Cortex of kidney (tissue), 1 donor: ENCODE results near the gene PRDM16.

Experiments used
- DNase-seq: peaks from one replicate; lab custom pipeline; 2025; lab: John Stamatoyannopoulos, UW

PRDM16 gene

DNA sequence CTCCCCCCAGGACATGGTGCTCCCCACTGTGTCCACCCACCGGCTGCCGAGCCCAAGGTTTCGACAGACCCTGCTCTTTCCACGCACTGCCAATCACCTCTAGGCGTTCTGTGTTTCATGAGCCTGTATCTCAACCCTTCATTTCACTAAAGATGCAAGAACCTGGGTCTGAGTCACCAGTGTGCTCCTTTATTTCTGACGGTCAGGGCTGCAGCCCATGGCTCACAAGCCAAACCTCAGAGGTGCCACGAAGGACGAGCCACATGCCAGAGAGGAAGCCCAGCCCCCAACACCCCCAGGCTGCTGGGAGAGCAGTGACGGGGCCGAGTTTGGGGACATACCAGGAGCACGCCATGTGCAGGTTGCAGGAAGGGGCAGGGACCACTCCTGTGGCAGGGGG is 306.2 kb downstream of the PRDM16 start:
- no peak for DNase-seq

DNA sequence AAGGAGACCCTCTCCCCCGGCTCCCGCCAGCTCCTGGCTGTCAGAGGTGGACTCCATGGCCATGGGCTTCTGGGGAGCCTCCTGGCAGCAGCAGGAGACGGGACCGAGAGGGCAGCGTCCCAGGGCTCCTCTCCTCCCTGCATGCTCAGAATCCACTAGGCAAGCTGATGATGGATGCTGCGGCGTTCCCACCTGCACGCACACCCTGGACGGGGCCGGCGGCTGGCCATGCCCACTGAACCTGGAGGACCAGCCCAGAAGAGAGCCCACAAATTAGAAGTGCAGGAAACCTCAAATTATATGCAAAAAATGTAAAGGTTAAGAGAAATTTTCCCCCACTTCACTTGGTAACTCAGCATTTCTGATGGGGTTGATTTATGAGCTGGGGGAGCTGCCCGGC is 308.2 kb downstream of the PRDM16 start:
- DNase-seq: no peak

DNA sequence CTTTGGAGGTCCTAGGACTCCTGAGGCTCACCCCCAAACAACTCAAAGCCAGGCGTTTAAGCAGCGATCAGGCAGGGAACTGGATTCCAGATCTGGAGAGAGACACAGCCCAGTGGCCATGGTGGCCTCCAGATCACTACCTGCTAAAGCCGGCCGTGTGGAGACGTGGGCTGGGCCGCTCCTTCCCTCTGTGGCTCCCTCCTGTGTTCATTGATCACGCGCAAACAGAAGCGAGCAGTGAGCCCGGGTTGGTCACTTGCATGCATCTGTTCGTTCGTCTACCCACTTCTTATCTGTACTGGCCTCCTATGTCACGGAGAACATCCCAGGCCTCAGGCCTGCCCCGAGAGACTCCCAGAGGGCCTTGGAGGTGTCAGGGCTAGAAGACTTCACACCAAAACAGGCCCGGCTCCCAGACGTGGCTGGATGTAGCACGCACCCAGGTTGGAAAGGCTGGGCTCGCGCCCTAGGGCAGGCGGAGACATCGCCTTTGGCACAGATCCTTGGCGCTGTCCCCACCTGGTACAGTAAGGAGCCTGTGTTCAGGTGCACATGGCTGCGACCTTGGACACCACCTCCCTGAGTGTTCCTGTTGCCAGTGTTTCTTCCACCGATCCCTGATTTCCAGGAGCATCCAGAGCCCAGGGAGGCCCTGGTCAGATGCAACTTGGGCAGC is 308.7 kb downstream of the PRDM16 start:
- DNase-seq: no peak

DNA sequence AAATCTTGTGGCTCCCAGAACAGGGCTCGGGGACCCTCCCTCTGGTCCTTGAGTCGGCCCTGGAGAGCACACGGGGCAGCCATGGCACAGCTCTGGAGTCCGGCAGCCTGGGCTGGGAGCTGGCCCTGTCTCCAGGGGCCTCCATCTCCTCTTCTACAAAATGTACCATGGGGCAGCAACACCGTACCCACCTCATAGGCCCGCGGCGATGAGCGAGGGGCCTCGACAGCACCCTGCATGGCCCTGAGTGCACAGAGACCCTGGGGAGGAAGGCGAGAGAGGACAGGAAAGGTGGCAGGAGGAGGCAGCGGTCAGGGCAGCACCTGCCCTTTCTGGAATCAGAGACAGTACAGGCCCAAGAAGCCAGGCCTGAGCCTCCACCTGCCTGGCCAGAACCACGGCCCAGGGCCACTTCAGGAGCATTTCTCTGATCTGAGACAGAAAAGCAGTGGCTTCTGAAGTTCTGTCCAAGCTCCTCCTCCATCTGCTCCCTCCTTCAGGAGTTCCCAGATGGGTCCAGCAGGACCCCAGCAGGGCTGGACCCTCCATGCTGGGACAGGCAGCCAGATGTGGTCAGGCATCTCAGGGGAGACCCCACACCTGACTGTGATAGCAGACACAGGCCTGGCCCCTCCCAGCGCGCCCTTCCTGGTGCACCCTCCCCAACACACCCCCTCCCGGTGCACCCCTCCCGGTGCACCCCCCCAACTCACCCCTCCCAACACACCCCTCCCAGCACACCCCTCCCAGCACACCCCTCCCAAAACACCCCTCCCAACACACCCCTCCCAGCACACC is 309.6 kb downstream of the PRDM16 start:
- DNase-seq: no peak

DNA sequence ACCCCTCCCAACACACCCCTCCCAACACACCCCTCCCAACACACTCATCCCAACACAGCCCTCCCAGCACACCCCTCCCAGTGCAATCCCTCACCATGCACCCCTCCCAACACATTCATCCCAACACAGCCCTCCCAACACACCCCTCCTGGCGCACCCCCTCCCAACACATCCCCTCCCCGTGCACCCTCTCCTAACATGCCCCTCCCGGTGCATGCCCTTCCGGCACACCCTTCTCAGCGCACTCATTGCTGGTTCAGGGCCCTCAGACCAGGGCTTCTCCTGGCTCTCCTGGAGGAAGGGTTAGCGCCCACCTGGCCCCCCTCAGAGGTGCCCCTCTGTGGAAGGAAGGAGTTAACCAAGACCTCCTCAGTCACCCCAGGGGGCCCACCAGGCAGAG is 310.9 kb downstream of the PRDM16 start:
- DNase-seq: no peak

DNA sequence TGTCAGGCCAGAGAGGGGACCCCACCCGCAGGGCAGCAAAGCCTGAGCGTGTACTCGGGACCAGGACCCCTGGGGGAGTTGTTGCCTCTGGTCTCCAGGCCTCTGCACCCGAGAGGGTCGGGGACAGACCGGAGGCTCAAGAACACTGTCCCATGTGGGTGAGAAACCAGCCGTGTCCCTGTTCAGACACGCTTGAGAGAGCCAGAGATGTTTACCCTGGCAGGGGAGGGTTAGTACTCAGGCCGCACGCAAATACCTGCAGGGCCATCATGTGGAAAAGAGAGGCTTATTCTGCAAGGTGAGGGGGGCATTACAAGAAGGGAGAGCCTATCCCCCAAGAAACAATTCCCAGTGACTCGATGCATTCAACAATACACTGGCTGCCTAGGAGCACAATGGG is 311.5 kb downstream of the PRDM16 start:
- no peak for DNase-seq

DNA sequence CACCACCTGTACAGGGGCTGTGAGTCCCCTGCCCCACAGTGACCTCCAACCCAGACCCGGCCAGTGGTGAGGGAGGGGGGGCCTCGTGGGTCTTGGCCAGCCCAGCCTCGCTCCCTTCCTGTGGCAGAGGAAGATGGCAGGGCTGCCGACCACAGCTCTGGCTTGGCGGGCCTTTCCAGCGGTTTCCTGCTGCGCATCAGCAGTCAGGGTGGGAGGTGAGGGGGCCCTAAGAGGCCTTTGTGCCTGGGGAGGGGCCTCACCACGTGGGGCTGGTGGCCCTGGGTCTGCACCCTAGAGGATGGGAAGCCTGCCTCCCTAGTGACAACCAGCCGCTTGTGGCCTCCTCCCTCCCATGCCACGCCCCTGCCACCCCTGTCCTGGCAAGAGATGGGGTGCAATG is 312.9 kb downstream of the PRDM16 start:
- no peak for DNase-seq

DNA sequence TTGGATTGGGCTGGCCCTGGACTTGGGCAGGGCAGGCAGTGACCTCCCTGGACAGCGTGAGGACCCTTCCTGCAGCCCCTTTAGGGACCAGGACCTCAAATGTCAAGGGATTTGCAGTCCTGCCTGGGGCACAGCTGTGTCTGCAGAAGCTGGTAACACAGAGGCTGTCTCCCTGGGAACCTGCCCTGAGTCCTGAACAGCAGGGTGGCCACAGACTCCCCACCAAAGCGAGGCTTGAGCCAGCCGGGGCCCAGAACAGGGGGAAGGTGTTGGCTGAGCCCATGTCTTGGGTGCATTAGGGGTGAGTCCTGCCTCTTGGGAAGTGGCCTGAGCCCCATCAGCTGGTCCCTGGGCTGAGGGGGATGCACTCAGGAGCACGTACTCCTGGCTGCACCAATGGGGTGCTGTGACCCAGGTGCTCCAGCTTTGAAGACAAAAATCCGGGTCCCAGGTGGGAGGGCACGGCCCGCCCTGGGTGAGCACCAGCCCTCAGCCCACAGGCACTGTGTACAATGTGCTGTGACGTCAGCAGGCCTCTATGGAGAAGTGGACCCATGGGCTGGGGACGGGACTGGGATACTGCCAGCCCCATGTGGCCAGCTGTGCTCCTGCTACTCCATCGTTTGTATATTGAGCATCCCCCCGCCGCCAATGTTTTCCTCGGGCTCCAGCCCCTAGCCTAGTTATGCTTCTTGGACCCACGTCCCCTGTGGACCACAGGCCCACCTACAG is 313.5 kb downstream of the PRDM16 start:
- DNase-seq: no peak

DNA sequence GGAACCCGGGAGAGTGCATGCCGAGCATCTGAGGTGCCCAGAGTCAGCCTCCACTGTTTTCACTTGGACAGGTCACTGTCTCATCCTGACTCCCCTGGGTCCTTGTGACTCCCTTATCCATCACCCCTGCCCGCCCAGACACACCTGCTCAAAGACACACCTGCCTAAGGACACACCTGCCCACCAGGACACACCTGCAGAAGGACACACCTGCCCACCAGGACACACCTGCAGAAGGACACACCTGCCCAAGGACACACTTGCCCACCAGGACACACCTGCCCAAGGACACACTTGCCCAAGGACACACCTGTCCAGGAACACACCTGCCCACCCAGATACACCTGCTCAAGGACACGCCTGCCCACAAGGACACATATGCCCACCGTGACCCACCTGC is 314.7 kb downstream of the PRDM16 start:
- no peak for DNase-seq

DNA sequence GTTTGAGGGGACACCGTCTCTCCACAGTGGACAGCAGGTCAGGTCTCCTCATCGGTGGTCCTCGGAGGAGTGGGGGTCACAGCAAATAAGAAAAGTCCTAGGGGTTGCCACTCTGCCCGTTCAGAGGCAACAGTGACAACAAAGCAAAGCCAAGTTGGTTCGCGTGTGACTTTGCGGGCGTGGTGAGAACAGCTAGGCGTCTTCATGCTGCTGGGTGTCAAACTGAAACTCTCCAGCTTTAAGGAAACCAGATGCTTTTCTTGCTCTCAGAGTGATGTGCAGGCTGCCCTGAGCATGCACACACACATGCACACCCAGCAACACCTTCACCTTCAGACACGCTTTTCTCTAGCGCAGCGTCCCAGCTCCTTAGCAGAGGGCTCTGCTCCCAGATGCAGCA is 315.4 kb downstream of the PRDM16 start:
- DNase-seq: no peak

DNA sequence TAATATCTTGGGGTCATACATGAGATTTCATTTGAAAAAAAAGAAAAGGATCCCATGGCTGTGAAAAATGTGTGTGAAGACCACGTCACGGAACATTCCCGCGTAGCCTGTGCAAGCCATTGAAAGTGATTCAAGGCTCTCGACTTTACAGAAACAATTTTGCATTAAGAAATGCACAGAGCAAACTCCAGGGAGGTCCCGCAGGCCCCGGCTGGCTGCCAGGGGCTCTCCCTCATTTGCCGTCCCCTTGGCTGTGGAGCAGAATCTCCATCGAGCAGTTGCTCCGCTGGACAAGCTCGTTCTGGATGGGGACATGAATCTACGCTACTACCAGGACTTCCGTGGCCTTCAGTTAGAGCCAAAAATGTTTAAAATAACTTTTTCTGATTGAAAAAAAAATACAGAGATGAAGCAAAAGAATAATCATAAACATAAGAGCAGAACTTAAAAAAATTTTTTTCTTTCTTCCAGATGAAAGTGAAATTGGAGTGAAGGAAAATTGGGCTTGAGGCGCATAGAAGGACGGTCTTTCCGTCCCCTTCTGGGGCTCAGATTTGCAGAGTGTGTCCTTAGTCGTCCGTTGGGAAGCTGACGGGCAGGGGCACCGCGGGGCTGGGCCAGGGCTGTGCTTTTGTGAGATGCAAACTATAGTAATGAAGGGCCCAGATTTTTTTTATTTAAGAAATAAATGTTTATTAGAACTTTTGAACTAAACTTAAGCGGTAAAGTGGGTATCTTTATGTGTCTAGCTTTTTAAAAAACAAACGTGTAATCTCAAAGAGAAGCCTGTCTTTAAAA is 317.4 kb downstream of the PRDM16 start:
- DNase-seq: no peak

DNA sequence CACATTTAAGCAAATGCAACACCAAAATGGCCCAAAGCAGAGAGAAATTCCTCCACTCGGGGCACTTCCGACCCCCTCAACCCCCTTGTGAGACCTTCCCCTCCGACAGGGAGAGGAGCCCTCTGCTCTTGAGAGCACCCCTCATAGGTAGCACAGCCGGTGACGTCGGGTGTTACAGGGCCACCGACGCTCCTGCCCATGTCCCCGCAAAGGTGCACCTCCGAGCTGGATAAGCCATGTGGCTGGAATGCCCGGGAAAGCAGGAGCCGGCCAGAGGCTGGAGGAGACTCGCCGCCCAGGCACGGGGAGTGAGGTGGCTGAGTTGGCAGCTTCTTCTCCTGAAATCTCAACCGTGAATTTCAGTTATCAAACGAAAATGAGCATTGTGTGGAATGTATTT is 318.4 kb downstream of the PRDM16 start:
- no peak for DNase-seq

DNA sequence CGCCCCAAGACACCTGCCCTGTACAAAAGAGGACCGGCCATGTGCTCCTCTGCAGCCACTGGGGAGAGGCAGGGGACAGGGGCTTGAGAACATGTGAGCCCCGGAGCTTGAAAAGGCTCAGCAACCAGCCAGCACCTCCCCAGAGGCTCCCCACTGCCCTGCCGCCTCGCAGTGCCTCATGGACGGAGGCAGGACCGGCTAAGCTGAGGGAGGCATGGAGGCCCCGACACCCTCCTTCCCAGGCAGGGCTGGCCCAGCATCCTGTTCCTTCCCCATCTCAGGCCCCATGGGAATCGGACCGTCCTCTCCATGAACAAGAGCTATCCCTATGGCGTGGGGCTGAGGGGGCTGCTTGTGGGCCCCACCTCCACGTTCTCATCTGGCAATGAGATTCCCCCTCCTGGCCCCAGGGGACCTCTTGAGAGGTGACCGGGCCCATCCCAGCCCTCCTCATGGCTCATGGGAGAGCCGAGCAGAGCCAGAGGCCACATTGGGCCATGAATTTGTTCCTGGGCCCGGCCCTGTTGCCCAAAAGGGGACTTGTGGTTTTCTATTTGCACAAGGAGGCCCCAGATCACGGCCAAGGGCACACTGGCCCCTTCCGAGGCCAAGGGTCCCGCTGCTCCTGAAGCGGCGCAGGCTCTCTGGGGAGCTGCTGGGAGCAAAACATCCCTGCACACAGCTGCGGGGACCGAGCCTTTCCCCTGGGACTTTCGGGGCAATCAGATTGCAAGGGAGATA is 320.3 kb downstream of the PRDM16 start:
- no peak for DNase-seq

DNA sequence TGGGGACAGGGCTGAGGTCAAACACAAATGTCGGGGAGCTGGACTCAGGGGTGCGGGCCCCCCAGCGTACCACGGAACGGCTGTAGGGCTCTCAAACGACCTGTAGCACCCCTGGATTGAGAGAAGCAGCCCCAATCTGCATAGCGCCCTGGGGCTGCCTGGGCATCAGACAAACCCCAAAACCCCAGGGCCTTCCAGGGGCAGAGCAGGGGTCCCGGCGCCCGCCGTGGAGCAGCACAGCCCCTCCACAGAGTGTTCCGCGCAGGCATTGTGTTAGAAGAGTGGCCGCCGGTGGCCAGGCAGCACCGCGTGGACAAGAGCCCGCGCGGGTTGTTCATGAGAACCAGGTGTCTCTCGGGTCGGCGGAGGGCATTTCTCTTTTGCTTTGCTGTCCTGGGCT is 321.3 kb downstream of the PRDM16 start:
- no peak for DNase-seq

DNA sequence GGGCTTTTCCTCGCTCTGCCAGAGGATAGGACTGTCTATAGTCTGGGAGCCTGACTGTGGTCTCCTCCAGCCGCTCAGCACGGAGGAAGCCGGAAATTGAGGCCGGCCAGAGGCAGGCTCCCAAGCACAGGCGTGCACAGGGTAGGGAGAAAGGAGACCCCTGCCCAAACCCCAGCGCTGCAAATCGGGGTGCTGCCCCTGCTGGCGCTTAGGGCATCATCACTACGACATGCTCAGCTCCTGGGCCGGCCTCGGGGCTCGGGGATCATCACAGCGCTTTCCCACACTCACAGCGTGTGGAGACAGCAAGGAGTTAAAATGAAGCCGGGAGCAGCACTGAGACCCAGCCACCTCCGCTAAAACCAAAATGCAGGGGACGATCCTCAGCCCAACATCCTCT is 322.7 kb downstream of the PRDM16 start:
- DNase-seq: no peak

DNA sequence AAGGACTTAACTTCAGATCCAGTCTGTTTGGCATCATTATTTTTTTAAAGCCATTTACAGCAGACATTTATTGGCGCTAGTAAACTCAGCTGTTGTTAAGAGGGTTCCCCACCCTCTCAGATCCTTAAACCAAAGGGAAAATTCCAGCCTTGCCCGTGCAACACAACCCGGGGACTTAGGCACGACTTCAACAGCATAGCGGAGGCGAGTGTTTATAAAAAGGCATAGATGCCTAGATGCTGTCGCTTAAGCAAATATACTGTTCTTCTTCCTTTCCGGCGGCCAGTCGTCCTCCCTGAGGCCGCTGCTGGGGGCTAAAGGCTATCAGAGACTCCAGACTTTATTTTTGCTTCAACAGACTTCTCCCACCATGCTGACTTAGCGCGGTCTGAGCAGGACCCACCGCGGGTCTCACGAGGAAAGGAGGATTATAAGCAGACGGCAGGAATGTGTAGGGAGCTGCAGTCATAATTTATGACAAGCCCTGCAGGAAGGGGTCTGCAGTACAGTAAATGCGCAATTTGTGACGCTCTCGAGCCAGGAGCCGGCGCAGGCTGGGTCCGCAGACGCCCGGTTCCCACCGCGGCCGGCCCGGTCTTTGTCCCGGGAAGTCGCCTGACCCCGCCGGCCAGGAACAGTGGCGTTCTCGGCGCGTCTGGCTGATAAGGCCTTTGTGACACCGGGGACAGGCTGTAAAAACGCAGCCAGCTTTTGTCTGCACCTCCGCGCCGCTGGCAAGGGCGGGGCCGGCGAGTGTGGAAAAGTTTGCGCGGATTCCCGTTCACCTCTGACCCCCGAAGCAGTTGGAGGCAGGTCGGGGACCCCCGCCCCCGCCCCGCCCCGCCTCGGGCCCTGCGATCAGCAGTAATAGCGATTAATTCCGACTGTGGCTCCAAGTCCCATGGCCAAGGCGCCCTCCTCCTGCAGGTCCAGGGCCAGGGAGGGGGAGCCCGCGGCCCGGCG is 324.3 kb downstream of the PRDM16 start:
- DNase-seq: no peak

DNA sequence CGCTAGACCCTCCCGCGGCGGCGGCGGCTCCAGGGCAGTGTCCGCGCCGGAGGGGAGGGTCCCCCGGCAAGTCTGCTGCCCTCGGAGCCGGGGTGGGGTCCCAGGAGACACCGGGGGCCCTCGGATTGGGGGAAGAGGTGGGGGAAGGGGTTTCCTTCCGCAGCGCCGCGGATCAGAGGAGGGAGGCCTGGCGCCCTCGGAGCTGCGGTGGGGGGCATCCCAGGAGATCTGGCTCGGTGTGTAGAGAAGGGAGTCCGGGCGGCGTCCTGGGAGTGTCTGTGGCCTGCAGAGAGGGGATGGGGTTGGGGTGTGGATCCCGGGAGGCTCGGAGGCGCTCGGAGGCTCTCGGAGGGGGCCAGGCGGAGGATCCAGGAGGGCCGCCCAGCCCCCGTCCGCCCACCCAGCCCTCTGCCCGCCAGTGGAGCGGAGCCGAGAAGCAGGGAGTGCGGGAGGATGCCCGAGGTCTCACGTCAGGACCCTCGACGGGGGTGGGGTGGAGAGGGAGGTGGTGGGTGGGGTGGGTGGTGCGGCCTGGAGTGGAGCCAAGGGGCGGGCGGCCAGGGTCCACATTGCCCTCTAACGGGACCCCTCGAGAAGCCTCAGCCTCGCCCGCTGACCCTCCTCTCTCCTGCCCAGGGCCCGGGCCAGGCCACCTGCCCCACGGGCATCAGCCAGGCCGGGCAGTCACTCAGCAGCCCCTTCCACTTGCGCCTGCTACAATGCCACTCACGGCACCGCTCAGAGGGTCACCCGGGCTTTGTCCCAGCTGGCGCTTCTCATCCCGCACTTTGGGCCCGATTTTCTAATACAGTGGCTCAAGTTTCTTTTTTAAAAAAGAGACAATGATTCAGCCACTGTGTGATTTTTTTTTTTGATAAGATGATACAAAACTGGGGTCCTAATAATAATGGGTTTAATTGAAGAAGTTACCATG is 325.3 kb downstream of the PRDM16 start:
- no peak for DNase-seq

DNA sequence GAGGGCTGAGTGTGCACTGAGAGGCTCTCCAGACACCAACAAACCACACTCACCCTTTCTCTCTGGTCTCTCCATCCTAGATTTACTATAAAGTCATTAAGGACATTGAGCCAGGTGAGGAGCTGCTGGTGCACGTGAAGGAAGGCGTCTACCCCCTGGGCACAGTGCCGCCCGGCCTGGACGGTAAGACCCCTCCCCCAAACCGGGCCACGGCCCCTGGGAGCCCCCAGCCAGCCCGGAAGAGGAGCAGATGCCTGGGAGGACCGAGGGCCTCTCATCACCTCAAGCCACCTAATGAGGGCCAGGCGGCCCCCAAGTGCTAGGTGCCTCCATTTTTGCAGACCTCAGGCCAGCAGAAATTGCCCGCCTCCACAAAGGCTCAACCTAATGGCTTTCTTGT is 327.4 kb downstream of the PRDM16 start:
- no peak for DNase-seq

DNA sequence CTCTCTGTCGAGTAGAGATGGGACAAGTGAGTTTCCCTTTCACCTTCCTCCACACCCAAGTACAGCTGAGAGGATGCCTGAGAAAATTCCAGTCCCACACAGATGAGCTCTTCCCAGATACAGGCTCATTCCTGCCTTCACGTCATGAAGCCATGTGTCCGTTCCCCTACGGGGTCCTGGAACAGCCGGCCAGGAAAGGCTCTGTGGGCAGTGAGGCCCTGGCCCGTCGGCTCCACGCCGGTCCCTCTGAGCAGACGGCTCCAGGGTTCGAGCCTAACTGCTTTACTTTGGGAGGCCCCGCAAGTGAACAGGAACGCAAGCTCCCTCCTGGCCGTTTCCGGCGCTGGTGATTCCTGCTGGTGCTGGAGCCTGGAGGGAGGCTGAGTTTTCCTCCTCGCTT is 328.3 kb downstream of the PRDM16 start:
- no peak for DNase-seq
